Calu3 (cell line): Measurements from ENCODE around the gene ARHGEF28. TPM values are rescaled to one million over a fixed set of nuclear protein-coding genes. Genes with fewer than 3 reads are reported as not detected.

Source experiments
- BruUV-seq: library from RNA; stranded (reverse); fragments of 400-500 nt; replicated peaks from 2 replicates; lab custom pipeline; 2021; lab: Mats Ljungman, UMichigan
- CTCF ChIA-PET: fragments of 300-600 bp; sonication (Branson Sonifier 250); formaldehyde crosslinking; loops from one replicate; lab custom pipeline; 2022; ENCODE audit warnings: antibody characterized with exemption; lab: Charles Lee
- DNase-seq: peaks from one replicate; pipeline ENCODE4 v3.0.0; 2022
- H3K27ac Mint-ChIP-seq: one replicate; pipeline ENCODE4 v1.8.0; 2022; ENCODE audit warnings: mixed read lengths; ENCODE audit not compliant: unreplicated experiment
- H3K27me3 Mint-ChIP-seq: one replicate; pipeline ENCODE4 v1.8.0; 2022; ENCODE audit warnings: mixed read lengths; ENCODE audit not compliant: unreplicated experiment
- H3K36me3 Mint-ChIP-seq: one replicate; pipeline ENCODE4 v1.8.0; 2022; ENCODE audit warnings: mild to moderate bottlenecking, moderate library complexity, mixed read lengths; ENCODE audit not compliant: insufficient read depth, unreplicated experiment
- H3K4me1 Mint-ChIP-seq: one replicate; pipeline ENCODE4 v1.8.0; 2022; ENCODE audit warnings: mild to moderate bottlenecking, low read depth, mixed read lengths; ENCODE audit not compliant: unreplicated experiment
- H3K4me3 Mint-ChIP-seq: one replicate; pipeline ENCODE4 v1.8.0; 2022; ENCODE audit warnings: mild to moderate bottlenecking, low read depth, moderate library complexity, mixed read lengths; ENCODE audit not compliant: unreplicated experiment
- H3K9me3 Mint-ChIP-seq: one replicate; pipeline ENCODE4 v1.8.0; 2022; ENCODE audit warnings: low read depth, mixed read lengths; ENCODE audit not compliant: unreplicated experiment
- CTCF ChIP-seq: fragments of 200-600 bp; IDR thresholded peaks from one replicate; pipeline ENCODE4 v1.8.0; 2022; ENCODE audit warnings: antibody characterized with exemption; ENCODE audit not compliant: unreplicated experiment
- intact Hi-C: fragments of 100-400 bp; cut with micrococcal nuclease; formaldehyde crosslinking; loops from one replicate; pipeline ENCODE4 v1.10.0; 2022; ENCODE audit not compliant: unreplicated experiment
- total RNA-seq: library from RNA; stranded (reverse); gene quantifications from 2 replicates; pipeline ENCODE4 v1.2.3, GENCODE V29; 2022

ARHGEF28 gene
- total RNA-seq, 1 experiment from 2014 or later = 92.0 TPM

DNA sequence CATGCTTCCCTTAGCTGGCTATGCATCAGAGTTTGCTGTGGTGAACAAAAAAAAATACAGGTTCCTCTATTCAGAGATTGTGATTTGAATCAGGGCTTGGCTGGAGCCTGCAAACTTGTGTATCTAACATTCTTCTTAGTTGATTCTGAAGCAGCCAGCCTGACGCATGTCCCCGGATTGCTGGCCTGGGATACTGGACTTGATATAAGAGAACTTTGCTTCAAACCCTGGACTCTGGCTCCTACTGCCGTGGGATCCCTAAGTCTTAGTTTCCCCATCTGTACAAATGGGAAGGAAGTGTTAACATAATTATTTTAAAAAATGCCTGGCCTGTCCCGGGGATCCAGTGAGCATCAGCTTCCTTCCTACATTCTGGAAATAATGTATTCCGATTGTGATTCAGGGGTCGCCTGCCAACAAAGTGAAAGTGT lies 292.8 kb downstream of the ARHGEF28 start:
- CTCF ChIA-PET = no interaction called here
- no peaks in the 10 kb centered on the region for H3K27me3 Mint-ChIP-seq
- no peak overlapping the region for H3K27ac Mint-ChIP-seq
- H3K4me1 Mint-ChIP-seq = no peaks in the 10 kb centered on the region
- no peak overlapping the region for H3K4me3 Mint-ChIP-seq
- intact Hi-C loops = no loop called here
- BruUV-seq = no TSS peak
- H3K36me3 Mint-ChIP-seq = peaks cover 72% of the 10 kb centered on the region
- no peak for DNase-seq
- H3K9me3 Mint-ChIP-seq = no peaks in the 10 kb centered on the region
- TF ChIP-seq CTCF = no peak

GRCh38 chr5:73921741-73922140 lies 295.7 kb downstream of the ARHGEF28 start:
- intact Hi-C loops = no loop called here
- CTCF ChIA-PET = interaction anchor here (0.6 kb wide), 1 partner anchor 16 kb away, joined by 3 read pairs; no protein-coding TSS in a partner anchor
- BruUV-seq = no TSS peak

DNA sequence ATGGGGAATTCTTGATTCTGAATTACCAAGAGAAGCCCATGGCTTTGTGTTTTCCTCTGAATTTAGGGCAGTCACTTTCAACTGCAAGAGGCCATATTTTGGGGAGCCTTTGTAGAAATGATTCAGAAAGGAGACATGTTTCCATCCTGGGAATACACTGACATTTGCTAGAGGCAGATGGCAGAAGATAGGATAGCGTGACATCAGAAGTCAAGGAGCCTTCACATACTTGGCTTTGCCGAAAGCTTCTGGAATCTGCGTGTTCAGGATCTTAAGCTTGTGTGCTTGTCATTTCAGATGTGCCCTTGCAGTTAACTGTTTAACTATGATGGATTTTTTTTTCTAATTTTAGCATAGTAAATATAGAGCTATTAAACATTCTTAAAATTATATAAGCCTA lies 296.2 kb downstream of the ARHGEF28 start:
- intact Hi-C loops = no loop called here
- Mint-ChIP-seq H3K4me3 (no peak overlapping the region), H3K27ac (no peak overlapping the region), H3K4me1 (no peaks in the 10 kb centered on the region), H3K36me3 (peaks cover 70% of the 10 kb centered on the region), H3K27me3 (no peaks in the 10 kb centered on the region), H3K9me3 (no peaks in the 10 kb centered on the region)
- CTCF ChIA-PET = no interaction called here
- BruUV-seq = no TSS peak
- TF ChIP-seq CTCF = no peak
- no peak for DNase-seq

More at GRCh38 chr5:73921741-73922140, 295.7 kb downstream of the ARHGEF28 start:
- no peaks in the 10 kb centered on the region for H3K27me3 Mint-ChIP-seq
- H3K4me1 Mint-ChIP-seq = no peaks in the 10 kb centered on the region
- H3K36me3 Mint-ChIP-seq = peaks cover 72% of the 10 kb centered on the region
- TF ChIP-seq CTCF = no peak
- no peak overlapping the region for H3K27ac Mint-ChIP-seq
- no peak overlapping the region for H3K4me3 Mint-ChIP-seq
- no peak for DNase-seq
- no peaks in the 10 kb centered on the region for H3K9me3 Mint-ChIP-seq

GRCh38 chr5:73922875-73923557 lies 297.0 kb downstream of the ARHGEF28 start:
- BruUV-seq = no TSS peak
- intact Hi-C loops = no loop called here
- H3K9me3 Mint-ChIP-seq = no peaks in the 10 kb centered on the region
- no peak overlapping the region for H3K27ac Mint-ChIP-seq
- no peaks in the 10 kb centered on the region for H3K4me1 Mint-ChIP-seq
- CTCF ChIA-PET = no interaction called here
- peaks cover 67% of the 10 kb centered on the region for H3K36me3 Mint-ChIP-seq
- H3K27me3 Mint-ChIP-seq = no peaks in the 10 kb centered on the region
- no peak overlapping the region for H3K4me3 Mint-ChIP-seq
- no peak for DNase-seq
- TF ChIP-seq CTCF = no peak
